Keratinocyte (primary cell): ENCODE data around the gene ASTN2. TPM values are rescaled to one million over a fixed set of nuclear protein-coding genes. Genes with fewer than 3 reads are reported as not detected.

Experiments used
- DNase-seq: peaks from one replicate; pipeline ENCODE4 v3.0.0-alpha.2; 2011; ENCODE audit warnings: low read depth, missing footprints, low spot score
- FAIRE-seq: peaks from 2 replicates; lab custom pipeline; 2011; peaks lifted over from hg19 to GRCh38; lab: Jason Lieb, UNC
- H2AFZ ChIP-seq: 2 replicates; pipeline ENCODE4 v1.6.0; 2012; ENCODE audit warnings: low read length, control low read depth, inconsistent platforms; ENCODE audit not compliant: control insufficient read depth
- H3K27ac ChIP-seq: 2 replicates; pipeline ENCODE4 v1.5.1; 2011; ENCODE audit warnings: low read length; ENCODE audit not compliant: control insufficient read depth, insufficient read depth
- H3K27me3 ChIP-seq: 3 replicates; pipeline ENCODE4 v1.6.0; 2011; ENCODE audit warnings: low read length; ENCODE audit not compliant: control insufficient read depth, insufficient read depth; ENCODE audit errors: extremely low read depth
- H3K36me3 ChIP-seq, 2 experiments: 2 replicates in 1 of 2; 3 replicates in 1 of 2; pipeline ENCODE4 v1.5.1; 2011; ENCODE audit warnings: low read length in 2 of 2, mild to moderate bottlenecking in 1 of 2; ENCODE audit not compliant: control insufficient read depth in 2 of 2, insufficient read depth in 2 of 2; ENCODE audit errors: extremely low read depth in 1 of 2
- H3K4me1 ChIP-seq: 3 replicates; pipeline ENCODE4 v1.5.1; 2011; ENCODE audit warnings: low read length; ENCODE audit not compliant: control insufficient read depth, insufficient read depth; ENCODE audit errors: extremely low read depth
- H3K4me2 ChIP-seq: 3 replicates; pipeline ENCODE4 v1.6.0; 2011; ENCODE audit warnings: low read depth, low read length; ENCODE audit not compliant: control insufficient read depth, insufficient read depth; ENCODE audit errors: extremely low read depth
- H3K4me3 ChIP-seq, 3 experiments: fragments of 200-600 bp in 1 of 3; sonication (generic) in 1 of 3; 2 replicates in 2 of 3; 3 replicates in 1 of 3; pipeline ENCODE4 v1.5.1; 2011 to 2016; ENCODE audit warnings: low read length in 3 of 3, mild to moderate bottlenecking in 3 of 3, control low read depth in 2 of 3, inconsistent platforms in 1 of 3, low read depth in 1 of 3, mixed read lengths in 1 of 3, mixed run types in 1 of 3, moderate library complexity in 1 of 3; ENCODE audit not compliant: control insufficient read depth in 2 of 3, insufficient read depth in 2 of 3; ENCODE audit errors: extremely low read depth in 1 of 3
- H3K79me2 ChIP-seq: 2 replicates; pipeline ENCODE4 v1.6.0; 2012; ENCODE audit warnings: low read length; ENCODE audit not compliant: control insufficient read depth, insufficient read depth
- H3K9ac ChIP-seq: 3 replicates; pipeline ENCODE4 v1.6.0; 2011; ENCODE audit warnings: low read length; ENCODE audit not compliant: control insufficient read depth, insufficient read depth; ENCODE audit errors: extremely low read depth
- H3K9me1 ChIP-seq: 3 replicates; pipeline ENCODE4 v1.6.0; 2011; ENCODE audit warnings: low read length; ENCODE audit not compliant: control insufficient read depth, insufficient read depth; ENCODE audit errors: extremely low read depth
- H3K9me3 ChIP-seq: 2 replicates; pipeline ENCODE4 v1.5.1; 2012; ENCODE audit warnings: low read depth, low read length; ENCODE audit not compliant: control insufficient read depth
- H4K20me1 ChIP-seq: 3 replicates; pipeline ENCODE4 v1.6.0; 2011; ENCODE audit warnings: low read length; ENCODE audit not compliant: control insufficient read depth, insufficient read depth; ENCODE audit errors: extremely low read depth
- EZH2 ChIP-seq: IDR thresholded peaks from one replicate; pipeline ENCODE4 v1.6.1; 2012; ENCODE audit warnings: inconsistent platforms, mild to moderate bottlenecking, low read length, moderate library complexity
- dilution Hi-C: fragments of 300-500 bp; cut with MboI; formaldehyde crosslinking; loops from one replicate; pipeline ENCODE4 v1.7.0; 2020; ENCODE audit warnings: low sequenced_read_pairs; ENCODE audit not compliant: extremely low pct_ligation_motif_present
- polyA plus RNA-seq, 5 experiments: library from polyadenylated mRNA; depleted of rRNA in 3 of 5; stranded (reverse) in 3 of 5; stranded (forward) in 1 of 5; unstranded in 1 of 5; fragments of >200 nt; gene quantifications; 1 replicate in 1 of 5; 2 replicates in 3 of 5; 3 replicates in 1 of 5; pipeline versions ENCODE4 v1.2.1 to v1.2.3, GENCODE V29; 2011 to 2012; ENCODE audit warnings: missing spikeins in 2 of 5, low read depth in 1 of 5, low replicate concordance in 1 of 5
- TF ChIP-seq, protein P1 (sequence below), 3 experiments: IDR thresholded peaks in 1 of 3; conservative IDR thresholded peaks in 1 of 3; optimal IDR thresholded peaks in 1 of 3; 2 replicates in 2 of 3; 3 replicates in 1 of 3; pipeline versions ENCODE3 to v1.5.1; 2011; ENCODE audit warnings: low read length in 3 of 3, mild to moderate bottlenecking in 3 of 3, moderate library complexity in 2 of 3, control low read depth in 1 of 3, inconsistent platforms in 1 of 3; ENCODE audit not compliant: insufficient read depth in 2 of 3; ENCODE audit errors: extremely low read depth in 1 of 3

ASTN2 gene
- polyA plus RNA-seq, 1 donor (not counting 4 experiments of a cell fraction or from before 2014, with no cell fraction given) = 0.31 TPM

GRCh38 chr9:117018966-117019617 is 395.8 kb downstream of the ASTN2 start:
- Histone ChIP-seq H3K9me3 (no peaks in the 10 kb centered on the region), H3K9ac (no peak overlapping the region), H3K27me3 (no peaks in the 10 kb centered on the region), H3K4me2 (no peak overlapping the region), H3K79me2 (no peaks in the 10 kb centered on the region), H3K36me3 (no peaks in the 10 kb centered on the region), H2AFZ (no peak overlapping the region), H3K27ac (no peak overlapping the region), H4K20me1 (no peaks in the 10 kb centered on the region), H3K9me1 (no peaks in the 10 kb centered on the region), H3K4me1 (no peaks in the 10 kb centered on the region), H3K4me3 (no peak overlapping the region)
- DNase-seq (no peak), FAIRE-seq (no peak)
- no peak for TF ChIP-seq EZH2
- TF ChIP-seq, protein P1, sequence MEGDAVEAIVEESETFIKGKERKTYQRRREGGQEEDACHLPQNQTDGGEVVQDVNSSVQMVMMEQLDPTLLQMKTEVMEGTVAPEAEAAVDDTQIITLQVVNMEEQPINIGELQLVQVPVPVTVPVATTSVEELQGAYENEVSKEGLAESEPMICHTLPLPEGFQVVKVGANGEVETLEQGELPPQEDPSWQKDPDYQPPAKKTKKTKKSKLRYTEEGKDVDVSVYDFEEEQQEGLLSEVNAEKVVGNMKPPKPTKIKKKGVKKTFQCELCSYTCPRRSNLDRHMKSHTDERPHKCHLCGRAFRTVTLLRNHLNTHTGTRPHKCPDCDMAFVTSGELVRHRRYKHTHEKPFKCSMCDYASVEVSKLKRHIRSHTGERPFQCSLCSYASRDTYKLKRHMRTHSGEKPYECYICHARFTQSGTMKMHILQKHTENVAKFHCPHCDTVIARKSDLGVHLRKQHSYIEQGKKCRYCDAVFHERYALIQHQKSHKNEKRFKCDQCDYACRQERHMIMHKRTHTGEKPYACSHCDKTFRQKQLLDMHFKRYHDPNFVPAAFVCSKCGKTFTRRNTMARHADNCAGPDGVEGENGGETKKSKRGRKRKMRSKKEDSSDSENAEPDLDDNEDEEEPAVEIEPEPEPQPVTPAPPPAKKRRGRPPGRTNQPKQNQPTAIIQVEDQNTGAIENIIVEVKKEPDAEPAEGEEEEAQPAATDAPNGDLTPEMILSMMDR (optimal IDR thresholded peaks at IDR 0.05 in 1 of 3, IDR thresholded peaks at IDR 0.05 in 1 of 3, conservative IDR thresholded peaks at IDR 0.05 in 1 of 3; ENCODE audit: extremely low read depth in 1 of 3, insufficient read depth in 2 of 3, low read length in 3 of 3) = no peak
- dilution Hi-C loops = no loop called here

DNA sequence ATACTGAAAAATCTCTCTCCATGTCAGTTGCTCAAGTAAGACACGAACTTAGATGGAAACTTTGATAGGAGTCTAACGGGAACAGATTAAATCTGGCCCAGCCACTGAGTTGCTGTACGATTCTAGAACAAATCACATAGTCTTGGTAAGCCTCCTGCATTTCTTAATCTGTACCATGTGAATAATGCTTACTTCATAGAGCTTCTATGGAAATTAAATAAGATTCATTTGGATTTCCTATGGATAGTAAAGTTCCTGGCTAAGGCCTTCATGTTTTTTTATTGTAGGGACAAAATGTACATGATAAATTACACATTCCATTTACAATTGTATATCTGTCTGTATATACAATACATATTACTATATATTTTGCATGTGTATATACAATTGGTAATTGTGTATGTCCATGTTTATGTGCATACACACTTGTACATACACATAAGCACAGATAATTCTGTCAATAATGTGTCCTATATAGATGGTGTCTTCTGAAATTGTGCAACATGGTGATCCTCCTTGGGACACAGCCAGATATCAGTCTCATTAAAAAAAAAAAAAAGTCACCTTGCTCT is 397.4 kb downstream of the ASTN2 start:
- no peak overlapping the region for H3K27ac ChIP-seq
- no peaks in the 10 kb centered on the region for H4K20me1 ChIP-seq
- no peak overlapping the region for H3K9ac ChIP-seq
- no peak overlapping the region for H3K4me3 ChIP-seq
- no peaks in the 10 kb centered on the region for H3K79me2 ChIP-seq
- no peaks in the 10 kb centered on the region for H3K4me1 ChIP-seq
- no peaks in the 10 kb centered on the region for H3K9me1 ChIP-seq
- TF ChIP-seq EZH2 = no peak
- TF ChIP-seq, protein P1 (optimal IDR thresholded peaks at IDR 0.05 in 1 of 3, IDR thresholded peaks at IDR 0.05 in 1 of 3, conservative IDR thresholded peaks at IDR 0.05 in 1 of 3; ENCODE audit: extremely low read depth in 1 of 3, insufficient read depth in 2 of 3, low read length in 3 of 3) = no peak
- H3K9me3 ChIP-seq = no peaks in the 10 kb centered on the region
- no peak for FAIRE-seq
- no peaks in the 10 kb centered on the region for H3K36me3 ChIP-seq
- H3K27me3 ChIP-seq = no peaks in the 10 kb centered on the region
- no peak for DNase-seq
- H2AFZ ChIP-seq = no peak overlapping the region
- no peak overlapping the region for H3K4me2 ChIP-seq
- dilution Hi-C loops = no loop called here
